GM19324 (cell line): ENCODE results near the gene MAP2K6.

Experiments used
- ATAC-seq: cut with Tn5 transposase; IDR thresholded peaks from one replicate; pipeline ENCODE4 v1.9.1; 2021; ENCODE audit warnings: mild to moderate bottlenecking, moderate library complexity; ENCODE audit not compliant: unreplicated experiment, low FRiP score

MAP2K6 gene

GRCh38 chr17:69572747-69573146 is 158.2 kb downstream of the MAP2K6 start:
- no peak for ATAC-seq

- no peak for ATAC-seq
Observed at GRCh38 chr17:69573396-69573795, 158.9 kb downstream of the MAP2K6 start.

- ATAC-seq, result no peak
Observed at GRCh38 chr17:69574257-69575197, 160.0 kb downstream of the MAP2K6 start.

GRCh38 chr17:69575346-69575761 is 160.9 kb downstream of the MAP2K6 start:
- ATAC-seq, result no peak

- ATAC-seq, result no peak
Observed at GRCh38 chr17:69577098-69577497, 162.6 kb downstream of the MAP2K6 start.

- ATAC-seq, result no peak
Observed at GRCh38 chr17:69578385-69578936, 164.0 kb downstream of the MAP2K6 start.

GRCh38 chr17:69579961-69580677 is 165.6 kb downstream of the MAP2K6 start:
- no peak for ATAC-seq

- peak; percentile 63 for ATAC-seq
Observed at GRCh38 chr17:69581061-69581961, 166.8 kb downstream of the MAP2K6 start.

- no peak for ATAC-seq
Observed at GRCh38 chr17:69588316-69588715, 173.8 kb downstream of the MAP2K6 start.

- ATAC-seq, result no peak
Observed at GRCh38 chr17:69588827-69589239, 174.3 kb downstream of the MAP2K6 start.

GRCh38 chr17:69590671-69591070 is 176.2 kb downstream of the MAP2K6 start:
- no peak for ATAC-seq

GRCh38 chr17:69592692-69593350 is 178.3 kb downstream of the MAP2K6 start:
- no peak for ATAC-seq

GRCh38 chr17:69593351-69593715 is 178.8 kb downstream of the MAP2K6 start:
- ATAC-seq, result no peak

- ATAC-seq, result no peak
Observed at GRCh38 chr17:69593716-69594115, 179.2 kb downstream of the MAP2K6 start.

- no peak for ATAC-seq
Observed at GRCh38 chr17:69594641-69595040, 180.1 kb downstream of the MAP2K6 start.

- ATAC-seq, result no peak
Observed at GRCh38 chr17:69596141-69596540, 181.6 kb downstream of the MAP2K6 start.

- no peak for ATAC-seq
Observed at GRCh38 chr17:69597898-69598692, 183.6 kb downstream of the MAP2K6 start.

GRCh38 chr17:69602972-69603371 is 188.5 kb downstream of the MAP2K6 start:
- ATAC-seq, result no peak
